ENCODE results near the gene MEGF11.
"Not testable (repeated sequence)": the region's sequence is repeated elsewhere in the genome, so short reads cannot be mapped to it uniquely, and the experiment has no call there.

Gene MEGF11

GRCh38 chr15:65869126-65869953 is 384.2 kb downstream of the MEGF11 start, which contains the start of gene RAB11A:
Gene RAB11A, plus strand, starts transcription at chr15:65869491. Its CDS starts 95 bp downstream, at chr15:65869586.
- peak; percentile 55 for DNase-seq

DNA sequence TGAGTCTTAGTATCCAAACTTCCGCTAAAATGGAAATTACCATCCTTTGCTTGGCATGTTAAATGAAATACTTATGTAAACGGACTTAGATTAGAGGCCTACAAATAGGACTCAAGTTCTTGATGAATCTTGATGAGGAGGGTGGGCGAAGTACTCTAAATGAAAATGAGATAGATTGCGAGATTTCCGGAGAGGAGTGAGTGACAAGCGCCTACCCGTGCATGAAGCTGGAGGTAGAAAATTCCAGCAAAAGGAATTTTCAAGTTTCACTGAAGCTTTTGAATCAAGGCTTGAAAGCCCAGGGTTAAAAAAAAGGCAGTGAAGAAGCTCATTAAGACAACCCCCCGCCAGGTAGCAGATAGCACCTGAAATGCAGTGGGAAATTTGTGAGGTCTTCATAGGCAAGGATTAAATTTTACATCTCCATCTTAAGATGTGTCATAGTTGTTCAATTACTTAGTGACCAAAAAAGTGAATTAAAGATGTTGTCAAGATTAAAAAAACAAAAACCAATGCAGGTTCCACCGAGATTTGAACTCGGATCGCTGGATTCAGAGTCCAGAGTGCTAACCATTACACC is 384.9 kb downstream of the MEGF11 start:
- DNase-seq: no peak

GRCh38 chr15:65867933-65868332 is 385.6 kb downstream of the MEGF11 start:
- DNase-seq: not testable (repeated sequence)

GRCh38 chr15:65867244-65867643 is 386.3 kb downstream of the MEGF11 start:
- DNase-seq: no peak

DNA sequence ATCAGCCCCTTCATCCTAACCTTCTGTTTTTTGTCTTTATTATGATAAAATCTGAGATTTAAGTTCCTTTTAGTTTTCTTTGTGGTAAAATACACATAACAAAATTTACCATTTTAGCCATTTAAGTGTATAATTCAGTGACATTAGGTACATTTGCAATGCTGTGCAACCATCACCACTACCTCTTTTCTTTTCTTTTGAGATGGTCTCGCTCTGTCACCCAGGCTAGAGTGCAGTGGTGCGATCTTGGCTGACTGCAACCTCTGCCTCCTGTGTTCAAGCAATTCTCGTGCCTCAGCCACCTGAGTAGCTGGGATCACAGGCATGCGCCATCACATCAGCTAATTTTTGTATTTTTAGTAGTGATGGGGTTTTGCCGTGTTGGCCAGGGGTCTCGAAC is 390.4 kb downstream of the MEGF11 start:
- DNase-seq: no peak

- DNase-seq: no peak
Measured at GRCh38 chr15:65862682-65863081, 390.9 kb downstream of the MEGF11 start.

DNA sequence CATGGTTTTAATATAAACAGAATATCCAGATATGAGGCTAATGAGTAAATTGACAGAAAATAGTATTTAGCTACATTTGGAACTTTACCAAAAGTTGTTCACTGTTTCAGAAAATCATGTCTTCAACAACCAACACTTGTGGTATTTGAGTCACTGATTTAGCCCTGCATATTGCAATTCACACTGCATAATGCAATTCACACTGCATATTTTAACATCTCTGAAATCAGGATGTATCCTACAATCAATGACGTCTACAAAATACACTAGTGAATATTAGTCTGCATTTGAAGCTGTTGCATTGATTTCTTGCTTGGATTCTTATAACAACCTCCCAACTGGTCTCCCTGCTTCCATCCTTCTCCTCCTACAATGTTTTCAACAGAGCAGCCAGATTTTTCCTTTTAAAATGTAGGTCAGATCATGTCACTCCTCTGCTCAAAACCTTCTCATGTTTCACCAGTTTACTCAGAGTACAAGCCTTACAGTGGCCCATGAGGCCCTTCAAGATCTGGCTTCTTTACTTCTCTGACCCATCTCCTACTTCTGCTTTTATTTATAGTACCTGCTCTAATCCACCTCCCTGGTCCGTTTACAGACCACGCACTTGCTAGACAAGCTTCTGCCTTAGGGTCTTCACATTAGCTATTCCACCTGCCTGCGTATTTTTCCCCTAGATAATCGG is 395.7 kb downstream of the MEGF11 start:
- no peak for DNase-seq

DNA sequence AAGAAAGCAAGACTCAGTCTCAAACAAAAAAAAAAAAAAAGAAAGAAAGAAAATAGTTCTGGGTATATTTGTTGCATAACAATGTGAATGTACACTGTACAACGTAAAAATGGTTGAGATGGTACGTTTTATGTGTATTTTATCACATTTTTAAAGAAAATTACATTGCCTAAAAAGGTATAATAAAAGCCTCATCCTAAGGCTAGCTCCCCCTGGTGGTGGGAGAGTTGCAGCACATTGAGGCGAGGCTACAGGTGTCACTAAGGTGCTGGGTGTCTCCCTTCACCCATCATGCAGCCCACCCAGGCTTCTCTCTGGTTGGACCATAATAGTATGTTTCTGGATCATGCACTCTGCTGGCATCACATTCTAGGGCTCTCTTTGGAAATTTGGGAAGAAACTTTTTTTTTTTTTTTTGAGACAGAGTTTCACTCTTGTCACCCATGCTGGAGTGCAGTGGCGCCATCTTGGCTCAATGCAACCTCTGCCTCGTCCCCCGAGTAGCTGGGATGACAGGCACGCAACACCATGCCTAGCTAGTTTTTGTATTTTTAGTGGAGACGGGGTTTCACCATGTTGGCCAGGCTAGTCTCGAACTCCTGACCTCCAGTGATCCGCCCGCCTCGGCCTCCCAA is 396.6 kb downstream of the MEGF11 start:
- DNase-seq: no peak

- no peak for DNase-seq
Measured at GRCh38 chr15:65851981-65852380, 401.6 kb downstream of the MEGF11 start.

DNA sequence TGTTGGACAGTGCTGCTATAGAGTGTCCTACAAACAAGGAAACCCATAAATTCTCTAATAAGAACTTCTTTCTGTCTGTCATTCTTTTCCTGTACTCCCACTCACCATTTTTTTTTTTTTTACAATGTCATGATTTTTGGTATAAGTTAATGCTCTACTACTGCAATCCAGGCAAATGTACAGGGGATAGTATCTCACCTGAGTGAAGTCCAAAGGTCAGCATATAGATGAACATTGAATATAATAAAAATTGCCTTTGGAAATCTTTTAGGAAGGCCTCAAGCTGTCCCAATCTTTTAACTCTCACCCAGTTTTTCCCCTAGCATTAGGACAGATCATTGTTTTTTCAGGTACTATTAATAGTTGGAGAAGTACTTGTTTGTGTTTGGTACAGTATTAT is 405.6 kb downstream of the MEGF11 start:
- DNase-seq: no peak

DNA sequence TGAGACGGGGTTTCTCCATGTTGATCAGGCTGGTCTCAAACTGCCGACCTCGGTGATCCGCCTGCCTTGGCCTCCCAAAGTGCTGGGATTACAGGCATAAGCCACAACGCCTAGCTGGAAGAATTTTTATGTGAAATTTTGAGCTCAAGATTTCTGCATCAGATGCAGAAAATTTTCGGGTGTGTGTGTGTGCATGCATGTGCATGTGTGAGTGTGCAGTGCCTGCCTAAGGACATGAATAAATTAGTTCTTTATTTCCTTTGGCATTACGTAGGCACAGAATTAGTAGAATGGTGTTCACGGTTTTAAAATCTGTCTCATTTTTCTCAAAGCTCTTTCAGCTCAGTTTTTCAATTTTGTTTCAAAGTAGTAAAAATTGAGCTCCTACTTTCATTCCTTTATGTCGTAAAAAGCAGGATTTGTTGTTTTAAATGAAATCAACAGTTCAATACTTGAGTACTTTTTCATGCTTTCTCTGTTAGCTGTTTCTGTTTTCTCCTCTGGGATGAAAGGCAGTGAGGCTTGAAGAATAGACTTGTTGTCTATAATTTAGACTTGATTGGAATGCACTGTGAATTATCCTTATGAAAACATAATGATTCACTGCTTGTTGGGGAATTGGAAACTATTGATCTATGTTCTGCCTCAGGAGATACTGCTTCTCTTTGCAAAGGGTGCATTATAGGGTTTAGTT is 407.6 kb downstream of the MEGF11 start:
- no peak for DNase-seq

Data from 8988T (cell line).